Glutamatergic neuron (in vitro differentiated cells): ENCODE results near the gene C1orf226. TPM values are rescaled to one million over a fixed set of nuclear protein-coding genes. Genes with fewer than 3 reads are reported as not detected.

Experiments
- DNase-seq: peaks from one replicate; pipeline ENCODE4 v3.0.0; 2022
- H3K27ac Mint-ChIP-seq: one replicate; pipeline ENCODE4 v1.8.0; 2020; ENCODE audit warnings: mild to moderate bottlenecking, mixed read lengths, inconsistent platforms; ENCODE audit not compliant: unreplicated experiment
- H3K27me3 Mint-ChIP-seq: one replicate; pipeline ENCODE4 v1.8.0; 2020; ENCODE audit warnings: mild to moderate bottlenecking, moderate library complexity, mixed read lengths, inconsistent platforms; ENCODE audit not compliant: unreplicated experiment
- H3K36me3 Mint-ChIP-seq: one replicate; pipeline ENCODE4 v1.8.0; 2020; ENCODE audit warnings: mild to moderate bottlenecking, mixed read lengths, inconsistent platforms; ENCODE audit not compliant: unreplicated experiment
- H3K4me1 Mint-ChIP-seq: one replicate; pipeline ENCODE4 v1.8.0; 2020; ENCODE audit warnings: mild to moderate bottlenecking, low read depth, mixed read lengths, inconsistent platforms; ENCODE audit not compliant: unreplicated experiment
- H3K4me3 Mint-ChIP-seq: one replicate; pipeline ENCODE4 v1.8.0; 2020; ENCODE audit warnings: mild to moderate bottlenecking, mixed read lengths, inconsistent platforms; ENCODE audit not compliant: unreplicated experiment
- H3K9me3 Mint-ChIP-seq: one replicate; pipeline ENCODE4 v1.8.0; 2020; ENCODE audit warnings: mild to moderate bottlenecking, moderate library complexity, mixed read lengths, inconsistent platforms; ENCODE audit not compliant: unreplicated experiment
- total RNA-seq: library from RNA; stranded (reverse); fragmentation: NEBNext Ultra II Directional; extraction: Animal tissue kit (Norgen Biotek cat#: 25700); gene quantifications from one replicate; pipeline ENCODE4 v1.2.1, GENCODE V29; 2021; ENCODE audit not compliant: unreplicated experiment
- TF ChIP-seq, protein P1 (sequence below): fragments of 200-600 bp; sonication (generic); IDR thresholded peaks from one replicate; pipeline ENCODE4 v1.5.0; 2021; ENCODE audit not compliant: partially characterized antibody, unreplicated experiment

C1orf226 gene
- total RNA-seq, 1 donor from 2014 or later, result 12.3 TPM

DNA sequence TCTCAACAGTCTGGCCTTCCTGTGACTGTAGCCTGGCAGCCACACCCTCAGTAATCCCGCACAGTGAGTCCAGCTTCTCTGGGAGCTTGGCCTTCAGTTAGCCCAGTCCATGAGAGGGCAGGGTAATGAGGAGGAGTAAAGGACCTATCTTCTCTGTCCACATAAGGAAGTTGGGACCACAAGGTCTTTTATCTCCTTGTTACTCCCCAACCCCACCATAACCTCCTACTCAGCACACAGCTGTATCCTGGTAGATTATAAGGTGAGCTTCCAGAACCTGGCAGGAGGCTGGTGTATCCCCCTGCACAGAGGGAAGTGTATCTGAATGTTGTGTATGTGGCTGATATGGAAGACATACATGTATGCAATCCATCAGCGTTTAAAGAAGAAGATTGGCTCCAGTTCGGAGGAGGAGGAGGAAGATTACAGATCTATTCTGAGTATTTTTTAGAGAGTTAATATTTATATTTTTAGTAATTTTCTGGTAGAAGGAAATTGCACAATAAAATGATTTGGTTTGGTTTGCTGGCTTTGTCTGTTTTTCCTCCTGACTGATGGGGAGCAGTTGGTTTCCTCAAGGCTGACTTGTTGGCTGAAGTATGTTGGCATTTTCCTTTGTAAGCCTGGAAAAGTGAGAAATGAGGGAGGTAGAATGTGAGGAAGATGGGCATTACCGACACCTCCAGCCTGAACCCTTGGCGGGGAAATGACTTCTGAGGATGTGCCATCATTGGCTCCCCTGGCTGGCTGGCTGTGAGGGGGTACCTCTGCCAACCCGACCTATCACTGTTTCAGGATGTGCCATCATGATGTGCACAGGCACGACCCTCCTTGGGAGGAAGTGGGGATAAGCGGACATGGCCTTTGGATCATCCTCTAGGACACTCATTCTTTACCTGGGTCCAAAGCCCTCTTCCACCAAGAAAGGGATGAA, 5.0 kb downstream of the C1orf226 start:
- no peak for DNase-seq
- no peak overlapping the region for H3K27ac Mint-ChIP-seq
- peaks cover 23% of the 10 kb centered on the region for H3K4me1 Mint-ChIP-seq
- H3K36me3 Mint-ChIP-seq, result peaks cover 3% of the 10 kb centered on the region
- peaks cover 6% of the 10 kb centered on the region for H3K27me3 Mint-ChIP-seq
- TF ChIP-seq, protein P1, sequence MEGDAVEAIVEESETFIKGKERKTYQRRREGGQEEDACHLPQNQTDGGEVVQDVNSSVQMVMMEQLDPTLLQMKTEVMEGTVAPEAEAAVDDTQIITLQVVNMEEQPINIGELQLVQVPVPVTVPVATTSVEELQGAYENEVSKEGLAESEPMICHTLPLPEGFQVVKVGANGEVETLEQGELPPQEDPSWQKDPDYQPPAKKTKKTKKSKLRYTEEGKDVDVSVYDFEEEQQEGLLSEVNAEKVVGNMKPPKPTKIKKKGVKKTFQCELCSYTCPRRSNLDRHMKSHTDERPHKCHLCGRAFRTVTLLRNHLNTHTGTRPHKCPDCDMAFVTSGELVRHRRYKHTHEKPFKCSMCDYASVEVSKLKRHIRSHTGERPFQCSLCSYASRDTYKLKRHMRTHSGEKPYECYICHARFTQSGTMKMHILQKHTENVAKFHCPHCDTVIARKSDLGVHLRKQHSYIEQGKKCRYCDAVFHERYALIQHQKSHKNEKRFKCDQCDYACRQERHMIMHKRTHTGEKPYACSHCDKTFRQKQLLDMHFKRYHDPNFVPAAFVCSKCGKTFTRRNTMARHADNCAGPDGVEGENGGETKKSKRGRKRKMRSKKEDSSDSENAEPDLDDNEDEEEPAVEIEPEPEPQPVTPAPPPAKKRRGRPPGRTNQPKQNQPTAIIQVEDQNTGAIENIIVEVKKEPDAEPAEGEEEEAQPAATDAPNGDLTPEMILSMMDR, result no peak
- H3K9me3 Mint-ChIP-seq, result peaks cover 11% of the 10 kb centered on the region
- H3K4me3 Mint-ChIP-seq, result no peak overlapping the region

DNA sequence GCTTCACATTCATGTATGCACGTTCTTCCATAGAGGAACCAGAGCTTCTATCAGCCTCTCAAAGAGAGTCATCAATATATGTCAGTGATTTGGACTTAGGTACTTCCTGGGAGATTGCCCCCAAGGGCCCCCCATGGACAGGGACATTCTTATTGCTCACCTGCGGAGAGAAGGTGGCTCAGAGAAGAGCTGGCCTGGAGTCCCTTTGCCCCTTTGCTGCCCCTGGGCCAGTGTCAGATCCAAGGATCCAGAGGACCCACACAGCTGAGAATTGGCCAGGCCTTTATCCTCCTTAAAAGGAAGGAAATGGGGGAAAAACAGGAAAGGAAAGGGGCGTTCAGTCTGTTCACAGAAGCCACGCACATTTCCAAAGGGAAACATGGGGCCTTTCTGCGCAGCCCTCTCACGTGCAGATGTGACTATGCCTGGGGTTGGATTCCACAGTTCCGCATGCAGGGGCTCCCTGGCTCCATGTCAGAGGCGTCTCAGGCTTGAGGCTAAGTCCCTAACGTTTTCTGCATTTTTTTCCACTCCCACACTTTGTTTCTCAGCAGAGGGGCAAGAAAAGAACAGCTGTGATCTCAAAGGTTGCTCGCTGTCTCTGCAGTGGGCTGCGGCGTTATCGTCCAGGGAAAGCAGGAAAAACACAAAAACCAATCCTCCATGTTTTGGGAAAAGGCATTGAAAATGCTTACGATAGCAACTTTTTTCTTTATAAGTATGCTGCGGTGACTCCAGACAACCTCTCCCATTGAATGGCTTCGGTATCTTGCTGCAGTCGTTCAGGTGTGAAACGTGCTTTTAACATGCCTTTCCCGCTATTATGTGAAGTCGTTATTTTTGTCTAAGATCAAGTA, 5.9 kb downstream of the C1orf226 start:
- Mint-ChIP-seq H3K4me3 (no peak overlapping the region), H3K27me3 (peaks cover 6% of the 10 kb centered on the region), H3K36me3 (peaks cover 3% of the 10 kb centered on the region), H3K9me3 (peaks cover 11% of the 10 kb centered on the region), H3K4me1 (peaks cover 23% of the 10 kb centered on the region), H3K27ac (no peak overlapping the region)
- TF ChIP-seq, protein P1, result no peak
- DNase-seq, result no peak

DNA sequence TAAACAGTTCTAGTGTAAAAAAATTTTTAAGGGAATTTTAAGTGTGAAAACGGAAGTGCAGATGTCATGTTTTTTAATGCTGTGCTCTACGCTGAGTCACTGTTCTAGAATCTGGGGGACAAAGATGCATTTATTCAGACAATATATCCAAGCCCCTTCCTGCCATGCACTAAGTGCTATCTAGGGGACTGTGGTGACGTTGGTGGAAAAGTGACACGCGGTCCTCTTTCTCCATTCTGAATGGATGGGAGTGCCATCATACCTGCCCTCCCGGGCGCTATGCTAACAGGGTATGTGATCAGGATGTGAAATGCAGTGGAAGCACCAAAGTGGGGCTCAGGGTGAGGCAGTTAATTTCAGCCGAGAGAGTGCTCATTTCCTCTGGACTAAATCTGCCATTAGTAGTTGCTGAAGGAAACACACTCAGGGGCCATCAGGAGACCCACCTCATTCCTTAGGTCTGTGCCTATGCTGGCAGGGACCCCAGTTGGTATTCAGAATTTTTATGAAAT, 6.6 kb downstream of the C1orf226 start:
- no peak for DNase-seq
- H3K9me3 Mint-ChIP-seq, result peaks cover 10% of the 10 kb centered on the region
- no peak overlapping the region for H3K4me3 Mint-ChIP-seq
- TF ChIP-seq, protein P1, result no peak
- peaks cover 3% of the 10 kb centered on the region for H3K36me3 Mint-ChIP-seq
- peaks cover 23% of the 10 kb centered on the region for H3K4me1 Mint-ChIP-seq
- H3K27ac Mint-ChIP-seq, result no peak overlapping the region
- H3K27me3 Mint-ChIP-seq, result peaks cover 5% of the 10 kb centered on the region

DNA sequence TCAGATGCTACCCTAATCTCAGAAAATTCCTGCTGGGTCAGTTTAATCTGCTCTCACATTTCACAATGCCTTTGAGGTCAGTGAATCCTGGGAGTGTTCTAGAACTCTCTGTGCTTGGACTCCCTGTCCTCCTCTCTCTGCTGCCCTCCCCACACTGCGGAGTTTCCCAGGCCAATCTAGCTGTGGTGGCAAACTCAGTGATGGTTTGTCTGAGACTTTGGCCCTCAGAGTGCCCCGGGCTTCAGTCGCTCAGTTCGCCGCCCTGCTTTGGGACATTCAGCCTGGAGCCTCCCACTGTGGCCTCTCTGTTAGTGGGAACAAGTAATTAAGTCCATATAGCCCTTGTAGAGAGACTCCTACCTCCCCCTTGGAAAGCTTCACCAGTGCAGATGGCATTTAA, 7.1 kb downstream of the C1orf226 start:
- Mint-ChIP-seq H3K36me3 (peaks cover 3% of the 10 kb centered on the region), H3K27me3 (peaks cover 3% of the 10 kb centered on the region), H3K9me3 (peaks cover 9% of the 10 kb centered on the region), H3K27ac (no peak overlapping the region), H3K4me3 (no peak overlapping the region), H3K4me1 (peaks cover 23% of the 10 kb centered on the region)
- TF ChIP-seq, protein P1, result no peak
- DNase-seq, result no peak
